OCI-LY7 (cell line): ENCODE measurements around the gene GOLGA8M. TPM values are rescaled to one million over a fixed set of nuclear protein-coding genes. Genes with fewer than 3 reads are reported as not detected.
"Not testable (repeated sequence)": the region's sequence is repeated elsewhere in the genome, so short reads cannot be mapped to it uniquely, and the experiment has no call there.

ENCODE experiments used
- BruUV-seq: library from RNA; stranded (reverse); fragments of 400-500 nt; replicated peaks from 2 replicates; lab custom pipeline; 2021; lab: Mats Ljungman, UMichigan
- CTCF ChIA-PET: fragments of 300-600 bp; sonication (Branson Sonifier 250); formaldehyde crosslinking; loops from one replicate; lab custom pipeline; 2022; ENCODE audit warnings: antibody characterized with exemption; ENCODE audit not compliant: unreplicated experiment; lab: Charles Lee
- POLR2A ChIA-PET: fragments of 300-600 bp; sonication (Branson Sonifier 250); formaldehyde crosslinking; loops from one replicate; lab custom pipeline; 2022; ENCODE audit warnings: antibody characterized with exemption; lab: Charles Lee
- DNase-seq: peaks from one replicate; pipeline ENCODE4 v3.0.0-alpha.2; 2015; ENCODE audit warnings: low spot score
- H2AFZ ChIP-seq: fragments of 200-600 bp; sonication (generic), shearing (Covaris generic); 2 replicates; pipeline ENCODE4 v1.6.1; 2014; ENCODE audit warnings: mild to moderate bottlenecking, antibody characterized with exemption, low read length, moderate library complexity
- H3K27ac ChIP-seq: fragments of 200-600 bp; sonication (generic); 2 replicates; pipeline ENCODE4 v1.5.1; 2014; ENCODE audit warnings: mixed run types, low read depth, mild to moderate bottlenecking, moderate library complexity, low read length, inconsistent platforms; ENCODE audit not compliant: poor library complexity, severe bottlenecking
- H3K36me3 ChIP-seq: fragments of 200-600 bp; sonication (generic); 2 replicates; pipeline ENCODE4 v1.6.1; 2014; ENCODE audit warnings: mild to moderate bottlenecking, antibody characterized with exemption, low read length, moderate library complexity, mixed read lengths; ENCODE audit not compliant: insufficient read depth
- H3K4me1 ChIP-seq: fragments of 200-600 bp; sonication (generic); 2 replicates; pipeline ENCODE4 v1.5.1; 2014; ENCODE audit warnings: mild to moderate bottlenecking, low read length; ENCODE audit not compliant: insufficient read depth, poor library complexity, severe bottlenecking
- H3K4me2 ChIP-seq: fragments of 200-600 bp; sonication (generic); 2 replicates; pipeline ENCODE4 v1.6.1; 2014; ENCODE audit warnings: mild to moderate bottlenecking, low read length
- H3K4me3 ChIP-seq: fragments of 200-600 bp; sonication (generic); 2 replicates; pipeline ENCODE4 v1.5.1; 2014; ENCODE audit warnings: mild to moderate bottlenecking, low read depth, low read length; ENCODE audit not compliant: poor library complexity, severe bottlenecking
- H3K79me2 ChIP-seq: fragments of 200-600 bp; sonication (generic); 2 replicates; pipeline ENCODE4 v1.6.1; 2016; ENCODE audit warnings: low read depth, mild to moderate bottlenecking, low read length, moderate library complexity, mixed read lengths; ENCODE audit not compliant: insufficient read depth
- H3K9me2 ChIP-seq: fragments of 200-600 bp; sonication (generic); 2 replicates; pipeline ENCODE4 v1.6.1; 2016; ENCODE audit warnings: mild to moderate bottlenecking, low read length, mixed read lengths; ENCODE audit not compliant: insufficient read depth
- H3K9me3 ChIP-seq: fragments of 200-600 bp; sonication (generic); 2 replicates; pipeline ENCODE4 v1.6.1; 2014; ENCODE audit warnings: mild to moderate bottlenecking, mixed run types, low read length, mixed read lengths
- H4K20me1 ChIP-seq: fragments of 200-600 bp; sonication (generic); 2 replicates; pipeline ENCODE4 v1.6.1; 2014; ENCODE audit warnings: mild to moderate bottlenecking, antibody characterized with exemption, low read length, moderate library complexity, mixed read lengths; ENCODE audit not compliant: insufficient read depth
- intact Hi-C: fragments of 100-400 bp; cut with micrococcal nuclease; formaldehyde crosslinking; loops from one replicate; pipeline ENCODE4 v1.10.0; 2022; ENCODE audit not compliant: unreplicated experiment
- small RNA-seq: library from RNA; depleted of rRNA; stranded (forward); fragments of <200 nt; gene quantifications from one replicate; pipeline ENCODE3, GENCODE V24; 2014
- total RNA-seq, 2 experiments: library from RNA; depleted of rRNA in 1 of 2; stranded (reverse); fragments of >200 nt in 1 of 2; shearing (Covaris generic) in 1 of 2; gene quantifications; 2 replicates each; pipeline ENCODE4 v1.2.3, GENCODE V29; 2014 to 2022

GOLGA8M gene
- total RNA-seq, 2 experiments from 2014 or later = not detected

DNA sequence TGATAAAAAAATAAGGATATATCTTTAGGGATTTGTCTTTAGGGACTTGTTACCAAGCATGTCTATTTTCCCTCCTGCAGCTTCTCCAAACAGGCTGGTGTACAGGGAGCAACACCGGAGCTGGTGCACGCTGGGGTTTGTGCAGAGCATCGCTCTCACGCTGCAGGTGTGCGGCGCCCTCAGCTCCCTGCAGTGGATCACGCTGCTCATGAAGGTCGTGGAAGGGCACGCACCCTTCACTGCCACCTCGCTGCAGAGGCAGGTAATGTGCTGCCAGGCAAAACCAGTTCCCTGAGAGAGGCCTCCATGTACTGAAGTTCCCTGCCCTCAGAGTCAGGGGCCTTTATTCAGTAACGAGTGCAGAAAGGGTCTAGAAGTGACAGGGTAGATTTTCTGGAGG lies 58.0 kb downstream of the GOLGA8M start:
- POLR2A ChIA-PET, CTCF ChIA-PET, DNase-seq, BruUV-seq, H3K36me3 ChIP-seq, H2AFZ ChIP-seq, H3K4me1 ChIP-seq, H3K9me3 ChIP-seq, H3K27ac ChIP-seq, H3K4me3 ChIP-seq, H3K79me2 ChIP-seq, H3K4me2 ChIP-seq, H4K20me1 ChIP-seq, H3K9me2 ChIP-seq, intact Hi-C loops: not testable (repeated sequence)

DNA sequence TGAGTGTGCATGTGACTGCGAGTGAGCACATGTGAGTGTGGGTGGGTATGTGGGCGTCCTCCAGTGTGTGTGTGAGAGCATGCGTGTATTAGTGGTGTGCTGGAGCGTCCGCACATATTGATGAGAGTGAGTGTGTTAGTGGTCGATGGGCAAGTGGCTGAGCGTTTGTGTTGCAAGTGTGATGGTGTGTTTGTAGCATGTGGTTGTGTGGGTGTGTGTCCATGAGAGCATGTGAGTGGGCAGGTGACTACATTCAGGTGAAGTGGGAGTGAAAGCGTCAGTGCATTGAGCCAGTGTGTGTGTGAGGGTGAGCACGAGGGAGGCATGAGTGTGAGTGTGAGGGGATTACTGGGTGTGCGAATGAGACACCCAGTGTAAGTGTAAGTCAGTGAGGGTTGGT lies 59.7 kb downstream of the GOLGA8M start:
- H3K36me3 ChIP-seq, H3K79me2 ChIP-seq, CTCF ChIA-PET, H3K4me3 ChIP-seq, H3K4me1 ChIP-seq, H2AFZ ChIP-seq, BruUV-seq, H3K9me2 ChIP-seq, H3K27ac ChIP-seq, H3K9me3 ChIP-seq, H3K4me2 ChIP-seq, H4K20me1 ChIP-seq, intact Hi-C loops, POLR2A ChIA-PET, DNase-seq: not testable (repeated sequence)

Small RNAs within 50 kb of the gene (small RNA-seq; reads per million reads assigned to genes)
- gene RN7SL719P = not detected

Other genes with a start within 250 kb of the GOLGA8M start
- gene GOLGA8G, start 179.4 kb downstream of the GOLGA8M start, total RNA-seq (2014; rRNA removed; shearing (Covaris generic)) = not detected in 2 replicates
- not detected in 2 replicates for gene GOLGA8G, start 179.4 kb downstream of the GOLGA8M start, total RNA-seq (2022)
- not detected in 2 replicates for gene GOLGA6L25, start 158.9 kb downstream of the GOLGA8M start, total RNA-seq (2014; rRNA removed; shearing (Covaris generic))
- gene GOLGA6L25, start 158.9 kb downstream of the GOLGA8M start, total RNA-seq (2022) = not detected in 2 replicates
- 0.13 TPM in 1 of 2 replicates, not detected in the other for gene GOLGA6L7, start 136.2 kb upstream of the GOLGA8M start, total RNA-seq (2014; rRNA removed; shearing (Covaris generic))
- gene GOLGA6L7, start 136.2 kb upstream of the GOLGA8M start, total RNA-seq (2022) = not detected in 2 replicates
- gene APBA2, start 173.6 kb upstream of the GOLGA8M start, total RNA-seq (2014; rRNA removed; shearing (Covaris generic)) = not detected in 2 replicates
- not detected in 2 replicates for gene APBA2, start 173.6 kb upstream of the GOLGA8M start, total RNA-seq (2022)